Measurements from ENCODE around the gene FAM98C.
"Not testable (repeated sequence)": the region's sequence is repeated elsewhere in the genome, so short reads cannot be mapped to it uniquely, and the experiment has no call there.

GRCh38 chr19:38362946-38363688 is 39.8 kb upstream of the FAM98C start:
- not testable (repeated sequence) for TF ChIP-seq CTCF (IDR thresholded peaks at IDR 0.05; ENCODE audit: poor library complexity); EZH2 (IDR thresholded peaks at IDR 0.05; ENCODE audit: borderline replicate concordance)
